ENCODE results near the gene GBA3.

The GBA3 gene

GRCh38 chr4:22712105-22712504 is 19.4 kb downstream of the GBA3 start:
- no peak overlapping the region for H3K4me3 ChIP-seq (replicated peaks; ENCODE audit: low read depth, low read length)
- DNase-seq (ENCODE audit: low read depth), result no peak
- TF ChIP-seq, protein P1, sequence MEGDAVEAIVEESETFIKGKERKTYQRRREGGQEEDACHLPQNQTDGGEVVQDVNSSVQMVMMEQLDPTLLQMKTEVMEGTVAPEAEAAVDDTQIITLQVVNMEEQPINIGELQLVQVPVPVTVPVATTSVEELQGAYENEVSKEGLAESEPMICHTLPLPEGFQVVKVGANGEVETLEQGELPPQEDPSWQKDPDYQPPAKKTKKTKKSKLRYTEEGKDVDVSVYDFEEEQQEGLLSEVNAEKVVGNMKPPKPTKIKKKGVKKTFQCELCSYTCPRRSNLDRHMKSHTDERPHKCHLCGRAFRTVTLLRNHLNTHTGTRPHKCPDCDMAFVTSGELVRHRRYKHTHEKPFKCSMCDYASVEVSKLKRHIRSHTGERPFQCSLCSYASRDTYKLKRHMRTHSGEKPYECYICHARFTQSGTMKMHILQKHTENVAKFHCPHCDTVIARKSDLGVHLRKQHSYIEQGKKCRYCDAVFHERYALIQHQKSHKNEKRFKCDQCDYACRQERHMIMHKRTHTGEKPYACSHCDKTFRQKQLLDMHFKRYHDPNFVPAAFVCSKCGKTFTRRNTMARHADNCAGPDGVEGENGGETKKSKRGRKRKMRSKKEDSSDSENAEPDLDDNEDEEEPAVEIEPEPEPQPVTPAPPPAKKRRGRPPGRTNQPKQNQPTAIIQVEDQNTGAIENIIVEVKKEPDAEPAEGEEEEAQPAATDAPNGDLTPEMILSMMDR (IDR thresholded peaks at IDR 0.05; ENCODE audit: low read length, missing control alignments), result no peak

DNA sequence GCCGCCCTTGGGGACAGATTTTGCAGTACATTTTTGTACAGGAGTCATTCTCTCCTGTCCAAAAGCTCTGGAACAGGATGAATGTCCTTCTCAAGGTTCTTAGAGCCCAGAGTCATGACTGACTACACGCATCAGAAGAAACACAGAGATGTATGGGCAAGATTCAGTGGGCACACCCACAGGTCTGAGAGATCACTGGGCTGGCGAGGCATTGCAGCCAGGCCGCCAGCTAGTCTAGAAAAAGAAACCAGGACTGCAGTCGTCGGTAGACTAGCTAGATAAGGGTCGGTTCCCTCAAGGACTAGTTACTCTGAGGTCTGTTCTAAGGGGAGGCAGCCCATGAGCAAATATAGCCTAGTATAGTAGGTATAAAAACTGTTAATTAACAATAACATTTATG is 19.8 kb downstream of the GBA3 start:
- TF ChIP-seq, protein P1 (IDR thresholded peaks at IDR 0.05; ENCODE audit: low read length, missing control alignments), result no peak

GRCh38 chr4:22713841-22714240 is 21.1 kb downstream of the GBA3 start:
- TF ChIP-seq, protein P1 (IDR thresholded peaks at IDR 0.05; ENCODE audit: low read length, missing control alignments), result no peak
- no peak for DNase-seq (ENCODE audit: low read depth)
- H3K4me3 ChIP-seq (replicated peaks; ENCODE audit: low read depth, low read length), result no peak overlapping the region

More for the DNA sequence above, 19.8 kb downstream of the GBA3 start:
- no peak overlapping the region for H3K4me3 ChIP-seq (replicated peaks; ENCODE audit: low read depth, low read length)
- no peak for DNase-seq (ENCODE audit: low read depth)

DNA sequence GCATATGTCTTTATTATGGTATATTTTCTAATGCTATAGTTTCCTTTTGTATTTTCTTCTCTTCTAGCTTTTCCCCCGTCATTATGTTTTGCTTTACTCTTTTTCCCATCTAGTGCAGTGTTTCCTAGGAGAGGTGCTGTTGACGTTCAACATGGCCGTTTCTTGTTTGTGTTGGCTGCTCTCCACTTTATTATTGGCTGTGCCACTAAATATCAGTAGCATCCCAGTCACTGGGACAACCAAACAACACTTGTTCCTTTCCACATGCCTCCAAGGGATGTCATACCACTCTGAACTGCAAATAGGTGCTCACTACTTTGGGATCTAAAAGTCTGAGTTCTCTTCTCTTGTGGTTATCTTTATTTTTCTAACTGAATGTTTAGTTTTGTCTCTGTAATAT is 26.5 kb downstream of the GBA3 start:
- no peak overlapping the region for H3K4me3 ChIP-seq (replicated peaks; ENCODE audit: low read depth, low read length)
- TF ChIP-seq, protein P1 (IDR thresholded peaks at IDR 0.05; ENCODE audit: low read length, missing control alignments), result no peak
- DNase-seq (ENCODE audit: low read depth), result no peak

DNA sequence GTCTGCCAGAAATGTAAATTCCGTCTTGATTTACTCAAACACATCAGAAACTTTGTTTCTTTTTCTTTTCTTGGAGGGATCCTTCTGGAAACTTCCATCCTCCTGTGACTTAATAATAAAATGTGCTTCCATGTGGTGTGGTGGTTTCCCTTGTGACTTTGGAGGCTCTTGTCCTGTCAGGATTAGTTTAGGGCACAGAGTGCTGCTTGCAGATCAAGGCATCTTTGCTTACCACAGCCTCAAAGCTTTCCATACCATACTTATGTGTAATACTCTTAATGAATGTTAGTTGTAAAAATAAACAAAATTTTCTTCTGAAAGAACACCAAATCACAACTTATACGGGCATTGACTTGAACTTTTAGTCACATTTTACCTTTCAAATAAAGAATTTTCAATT is 27.4 kb downstream of the GBA3 start:
- TF ChIP-seq, protein P1 (IDR thresholded peaks at IDR 0.05; ENCODE audit: low read length, missing control alignments), result no peak
- DNase-seq (ENCODE audit: low read depth), result no peak
- no peak overlapping the region for H3K4me3 ChIP-seq (replicated peaks; ENCODE audit: low read depth, low read length)

DNA sequence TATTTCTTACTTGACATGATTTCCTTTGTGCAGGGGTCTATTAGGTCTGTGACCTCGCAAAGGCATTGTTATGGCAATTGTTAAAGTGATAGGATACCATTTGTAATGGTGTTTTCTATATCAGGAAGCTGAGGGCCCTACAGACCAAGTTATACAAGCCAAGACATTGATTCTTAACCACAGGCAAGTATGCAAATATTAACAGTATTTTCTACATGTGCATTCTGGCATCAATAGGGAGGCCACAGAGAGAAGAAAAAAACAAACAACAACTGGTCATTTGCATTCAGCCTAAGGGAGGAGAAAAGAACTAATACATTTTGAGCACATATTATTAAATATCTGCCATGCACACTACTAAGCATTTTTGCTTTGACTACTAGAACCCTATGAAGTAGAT is 28.5 kb downstream of the GBA3 start:
- H3K4me3 ChIP-seq (replicated peaks; ENCODE audit: low read depth, low read length), result no peak overlapping the region
- TF ChIP-seq, protein P1 (IDR thresholded peaks at IDR 0.05; ENCODE audit: low read length, missing control alignments), result no peak
- DNase-seq (ENCODE audit: low read depth), result no peak

DNA sequence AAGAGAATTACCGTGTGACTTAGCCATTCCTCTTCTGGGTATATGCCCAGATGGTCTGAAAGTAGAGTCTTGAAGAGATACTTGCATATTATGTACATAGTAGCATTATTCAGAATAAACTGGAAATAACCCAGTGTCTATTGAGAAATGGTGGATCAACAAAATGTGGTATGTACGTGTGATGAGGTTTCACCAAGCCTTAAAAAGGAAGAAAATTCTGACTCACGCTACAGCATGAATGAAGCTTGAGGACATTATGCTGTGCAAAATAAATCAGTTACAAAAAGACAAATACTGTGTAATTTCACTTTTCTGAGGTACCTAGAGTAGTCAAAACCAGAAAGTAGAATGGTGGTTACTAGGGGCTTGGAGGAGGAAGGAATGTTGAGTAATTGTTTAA is 37.3 kb downstream of the GBA3 start:
- no peak overlapping the region for H3K4me3 ChIP-seq (replicated peaks; ENCODE audit: low read depth, low read length)
- no peak for DNase-seq (ENCODE audit: low read depth)
- TF ChIP-seq, protein P1 (IDR thresholded peaks at IDR 0.05; ENCODE audit: low read length, missing control alignments), result no peak

All from fibroblast of pulmonary artery (primary cell).